ENCODE measurements around the gene LY6G6C.

GRCh38 chr6:31690231-31691077 is 31.1 kb downstream of the LY6G6C start:
- TF ChIP-seq CTCF (IDR thresholded peaks at IDR 0.05; ENCODE audit: low read depth, low read length) (no peak), MYC (IDR thresholded peaks at IDR 0.05; ENCODE audit: low read depth, low read length) (no peak), POLR2A (IDR thresholded peaks at IDR 0.05; ENCODE audit: extremely low read depth, insufficient read length) (no peak)

All from NB4 (cell line).